ENCODE data around the gene GRIK3. TPM values are rescaled to one million over a fixed set of nuclear protein-coding genes. Genes with fewer than 3 reads are reported as not detected.
A peak's percentile ranks its signal among the peaks of the same experiment; 100 is the strongest.

Gene GRIK3
- total RNA-seq, 1 donor, result under 0.01 TPM

- no peak for DNase-seq (ENCODE audit: low read depth in 2 of 3, low spot score in 2 of 3)
Observed at GRCh38 chr1:36984026-36984425, 50.3 kb downstream of the GRIK3 start.

- no peak for DNase-seq (ENCODE audit: low read depth in 2 of 3, low spot score in 2 of 3)
Observed at GRCh38 chr1:36982709-36983108, 51.6 kb downstream of the GRIK3 start.

- DNase-seq (ENCODE audit: low read depth in 2 of 3, low spot score in 2 of 3), result no peak
Observed at GRCh38 chr1:36981771-36982622, 52.3 kb downstream of the GRIK3 start.

GRCh38 chr1:36981126-36981525 lies 53.2 kb downstream of the GRIK3 start:
- DNase-seq (ENCODE audit: low read depth in 2 of 3, low spot score in 2 of 3), result no peak

GRCh38 chr1:36977731-36978406 lies 56.4 kb downstream of the GRIK3 start:
- no peak for DNase-seq (ENCODE audit: low read depth in 2 of 3, low spot score in 2 of 3)

GRCh38 chr1:36975642-36976041 lies 58.7 kb downstream of the GRIK3 start:
- DNase-seq (ENCODE audit: low read depth in 2 of 3, low spot score in 2 of 3), result no peak

- DNase-seq (ENCODE audit: low read depth in 2 of 3, low spot score in 2 of 3), result no peak
Observed at GRCh38 chr1:36973056-36973455, 61.3 kb downstream of the GRIK3 start.

GRCh38 chr1:36971852-36972618 lies 62.3 kb downstream of the GRIK3 start:
- no peak for DNase-seq (ENCODE audit: low read depth in 2 of 3, low spot score in 2 of 3)

- no peak for DNase-seq (ENCODE audit: low read depth in 2 of 3, low spot score in 2 of 3)
Observed at GRCh38 chr1:36968730-36969129, 65.6 kb downstream of the GRIK3 start.

GRCh38 chr1:36966242-36966641 lies 68.1 kb downstream of the GRIK3 start:
- peak in 1 of 3 donors; percentile 9 for DNase-seq (ENCODE audit: low read depth in 2 of 3, low spot score in 2 of 3)

- no peak for DNase-seq (ENCODE audit: low read depth in 2 of 3, low spot score in 2 of 3)
Observed at GRCh38 chr1:36965275-36966159, 68.8 kb downstream of the GRIK3 start.

GRCh38 chr1:36964830-36965229 lies 69.5 kb downstream of the GRIK3 start:
- DNase-seq (ENCODE audit: low read depth in 2 of 3, low spot score in 2 of 3), result no peak

GRCh38 chr1:36963006-36963405 lies 71.3 kb downstream of the GRIK3 start:
- DNase-seq (ENCODE audit: low read depth in 2 of 3, low spot score in 2 of 3), result no peak

- DNase-seq (ENCODE audit: low read depth in 2 of 3, low spot score in 2 of 3), result no peak
Observed at GRCh38 chr1:36961062-36961615, 73.2 kb downstream of the GRIK3 start.

GRCh38 chr1:36956570-36956969 lies 77.7 kb downstream of the GRIK3 start:
- no peak for DNase-seq (ENCODE audit: low read depth in 2 of 3, low spot score in 2 of 3)

- no peak for DNase-seq (ENCODE audit: low read depth in 2 of 3, low spot score in 2 of 3)
Observed at GRCh38 chr1:36955016-36955415, 79.3 kb downstream of the GRIK3 start.

- no peak for DNase-seq (ENCODE audit: low read depth in 2 of 3, low spot score in 2 of 3)
Observed at GRCh38 chr1:36953061-36953460, 81.3 kb downstream of the GRIK3 start.

- DNase-seq (ENCODE audit: low read depth in 2 of 3, low spot score in 2 of 3), result no peak
Observed at GRCh38 chr1:36951761-36952160, 82.6 kb downstream of the GRIK3 start.

GRCh38 chr1:36951292-36951750 lies 83.0 kb downstream of the GRIK3 start:
- no peak for DNase-seq (ENCODE audit: low read depth in 2 of 3, low spot score in 2 of 3)

Measured in hematopoietic multipotent progenitor cell (in vitro differentiated cells).